Pancreas (tissue), 10 donors: ENCODE results near the gene AGK. TPM values are rescaled to one million over a fixed set of nuclear protein-coding genes. Genes with fewer than 3 reads are reported as not detected.

ENCODE experiments used
- ATAC-seq, 4 donors: fragments of 200-7000 bp; cut with Tn5 transposase; one replicate each; pipeline versions ENCODE4 v1.8.0 to v1.9.1; 2020; ENCODE audit warnings: mild to moderate bottlenecking in 4 of 4, moderate library complexity in 4 of 4
- DNase-seq, 6 donors: peaks; one replicate each; pipeline ENCODE4 v3.0.0-alpha.2; 2020
- FAIRE-seq: peaks from 2 replicates; lab custom pipeline; 2012; peaks lifted over from hg19 to GRCh38; lab: Jason Lieb, UNC
- H3K27ac ChIP-seq, 4 donors: fragments of 200-600 bp; sonication (generic); 1 replicate in 3 of 4; 2 replicates in 1 of 4; pipeline versions ENCODE4 v1.5.0 to v1.8.0; 2020
- H3K27me3 ChIP-seq, 4 donors: fragments of 200-600 bp; one replicate each; pipeline ENCODE4 v1.8.0; 2021
- H3K36me3 ChIP-seq, 3 donors: fragments of 200-600 bp; sonication (generic) in 1 of 3; one replicate each; pipeline versions ENCODE4 v1.5.0 to v1.8.0; 2020 to 2021
- H3K4me1 ChIP-seq, 3 donors: fragments of 200-600 bp; one replicate each; pipeline ENCODE4 v1.8.0; 2021
- H3K4me3 ChIP-seq, 4 donors: fragments of 200-600 bp; sonication (generic) in 2 of 4; one replicate each; pipeline versions ENCODE4 v1.5.0 to v1.8.0; 2020 to 2021
- H3K9me3 ChIP-seq, 4 donors: fragments of 200-600 bp; one replicate each; pipeline ENCODE4 v1.8.0; 2021
- whole genome bisulfite sequencing, 2 donors: extraction: QIAGEN DNeasy Blood & Tissue Kit; methylation state at CpG; one replicate each; pipeline ENCODE4 v1.1.7; 2013; 5-methylcytosine and 5-hydroxymethylcytosine counted together
- intact Hi-C, 3 donors: fragments of 100-400 bp; cut with DNase I; formaldehyde crosslinking; loops; one replicate each; pipeline versions ENCODE4 v1.11.1 to v1.14.2; 2022
- polyA plus RNA-seq, 2 donors: library from polyadenylated mRNA; stranded (reverse); fragments of 200-250 nt; gene quantifications; one replicate each; pipeline ENCODE4 v1.2.3, GENCODE V29; 2013
- total RNA-seq, 6 donors: library from RNA; stranded (reverse); fragmentation: NEBNext Ultra II Directional in 4 of 6; extraction: Animal tissue kit (Norgen Biotek cat#: 25700) in 4 of 6; gene quantifications; one replicate each; pipeline versions ENCODE4 v1.2.1 to v1.2.4, GENCODE V29; 2021 to 2023
- TF ChIP-seq, protein P1 (sequence below), 4 donors: fragments of 200-600 bp; sonication (generic) in 3 of 4; IDR thresholded peaks; one replicate each; pipeline versions ENCODE4 v1.5.0 to v1.8.0; 2021; ENCODE audit warnings: antibody characterized with exemption in 4 of 4
- donor health status: healthy with polysubstance abuse.
- donor health status: DM: no; HTN: no; CAD: no; lungs with moderate emphysema.
- donor health status: DM: no; HTN: no; CAD: no.
- donor health status: control.
- donor health status: control.
- donor health status: Bipolar disorder and iron deficiency.
- donor health status: DM: yes; HTN: yes; CAD: no.
- donor health status: DM: no; HTN: no; CAD: no.
- donor health status: DM: no; HTN: no; CAD: no.
- donor health status: DM: yes; HTN: yes; CAD: no.

Gene AGK
- total and polyA plus RNA-seq, 8 donors, result 5.6 to 13.6 (median 10.0) TPM

GRCh38 chr7:141525973-141526514 lies 25.2 kb upstream of the AGK start:
- intact Hi-C loops, result no loop called here
- FAIRE-seq (no peak), DNase-seq (no peak), ATAC-seq (no peak)
- Histone ChIP-seq H3K4me1 (no peaks in the 10 kb centered on the region), H3K27ac (no peak overlapping the region), H3K36me3 (no peaks in the 10 kb centered on the region), H3K9me3 (no peaks in the 10 kb centered on the region), H3K27me3 (no peaks in the 10 kb centered on the region), H3K4me3 (no peak overlapping the region)
- TF ChIP-seq, protein P1, sequence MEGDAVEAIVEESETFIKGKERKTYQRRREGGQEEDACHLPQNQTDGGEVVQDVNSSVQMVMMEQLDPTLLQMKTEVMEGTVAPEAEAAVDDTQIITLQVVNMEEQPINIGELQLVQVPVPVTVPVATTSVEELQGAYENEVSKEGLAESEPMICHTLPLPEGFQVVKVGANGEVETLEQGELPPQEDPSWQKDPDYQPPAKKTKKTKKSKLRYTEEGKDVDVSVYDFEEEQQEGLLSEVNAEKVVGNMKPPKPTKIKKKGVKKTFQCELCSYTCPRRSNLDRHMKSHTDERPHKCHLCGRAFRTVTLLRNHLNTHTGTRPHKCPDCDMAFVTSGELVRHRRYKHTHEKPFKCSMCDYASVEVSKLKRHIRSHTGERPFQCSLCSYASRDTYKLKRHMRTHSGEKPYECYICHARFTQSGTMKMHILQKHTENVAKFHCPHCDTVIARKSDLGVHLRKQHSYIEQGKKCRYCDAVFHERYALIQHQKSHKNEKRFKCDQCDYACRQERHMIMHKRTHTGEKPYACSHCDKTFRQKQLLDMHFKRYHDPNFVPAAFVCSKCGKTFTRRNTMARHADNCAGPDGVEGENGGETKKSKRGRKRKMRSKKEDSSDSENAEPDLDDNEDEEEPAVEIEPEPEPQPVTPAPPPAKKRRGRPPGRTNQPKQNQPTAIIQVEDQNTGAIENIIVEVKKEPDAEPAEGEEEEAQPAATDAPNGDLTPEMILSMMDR (IDR thresholded peaks at IDR 0.05), result no peak

DNA sequence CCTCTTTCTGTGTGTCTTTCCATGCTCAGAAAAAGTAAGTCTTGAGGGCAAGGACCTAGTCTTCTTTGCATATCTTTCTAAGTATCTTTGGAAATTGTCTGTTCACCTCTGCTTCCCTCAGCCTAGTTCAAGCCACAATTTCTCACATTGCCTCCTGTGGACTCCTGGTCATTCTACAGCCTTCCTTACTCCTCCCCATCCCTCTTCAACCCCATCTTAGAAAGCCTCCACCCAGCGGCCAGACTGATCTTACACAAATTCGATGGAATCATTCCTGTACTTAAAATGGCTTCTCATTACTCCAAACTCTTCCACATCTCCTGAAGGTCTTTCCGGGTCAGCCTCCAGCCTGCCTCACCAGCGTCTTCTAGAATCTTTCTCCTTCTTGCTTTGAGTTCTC lies 24.1 kb upstream of the AGK start:
- Histone ChIP-seq H3K27me3 (no peaks in the 10 kb centered on the region), H3K36me3 (no peaks in the 10 kb centered on the region), H3K27ac (no peak overlapping the region), H3K4me1 (no peaks in the 10 kb centered on the region), H3K9me3 (no peaks in the 10 kb centered on the region), H3K4me3 (no peak overlapping the region)
- WGBS, 2 donors, result 69 to 83% methylated on average over 4 of the region's 4 CpGs
- TF ChIP-seq, protein P1 (IDR thresholded peaks at IDR 0.05), result no peak
- ATAC-seq, result no peak
- no peak for DNase-seq
- FAIRE-seq, result no peak
- intact Hi-C loops, result no loop called here

DNA sequence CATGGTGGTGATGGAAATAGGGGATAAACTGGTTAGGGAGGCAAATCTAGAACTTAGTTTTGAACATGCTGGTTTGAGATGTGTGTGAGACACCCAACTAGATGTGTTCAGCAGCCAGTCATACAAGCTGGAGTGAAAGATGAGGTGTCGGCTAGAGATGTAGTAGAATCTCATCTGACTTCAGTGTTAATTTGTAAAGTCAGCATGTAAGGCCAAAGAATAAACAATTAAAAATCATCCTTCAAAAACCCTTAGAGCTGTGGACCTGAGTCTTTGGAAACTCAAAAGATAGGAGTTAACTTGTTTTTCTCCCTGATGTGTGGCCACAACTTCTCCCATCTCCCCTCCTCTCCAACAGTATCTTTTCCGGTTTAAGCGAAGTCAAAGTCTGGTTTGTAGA lies 22.8 kb upstream of the AGK start:
- DNase-seq (no peak), FAIRE-seq (no peak), ATAC-seq (no peak)
- TF ChIP-seq, protein P1 (IDR thresholded peaks at IDR 0.05), result no peak
- no peak overlapping the region for H3K27ac ChIP-seq
- H3K27me3 ChIP-seq, result no peaks in the 10 kb centered on the region
- H3K9me3 ChIP-seq, result no peaks in the 10 kb centered on the region
- H3K4me3 ChIP-seq, result no peak overlapping the region
- no peaks in the 10 kb centered on the region for H3K36me3 ChIP-seq
- WGBS, 2 donors, result 88 to 89% methylated on average over 3 of the region's 3 CpGs
- intact Hi-C loops, result no loop called here
- no peaks in the 10 kb centered on the region for H3K4me1 ChIP-seq

GRCh38 chr7:141533149-141533949 lies 17.9 kb upstream of the AGK start:
- peak; percentile 72 for FAIRE-seq

More at GRCh38 chr7:141533149-141533949, 17.9 kb upstream of the AGK start:
- 13 to 16% methylated on average over 11 of the region's 11 CpGs for WGBS, 2 donors
- ATAC-seq, result peak; percentile 73 to 96 (median 94)
- DNase-seq, result peak in 5 of 6 donors; percentile 26 to 82 (median 53)
- no peaks in the 10 kb centered on the region for H3K9me3 ChIP-seq
- no peaks in the 10 kb centered on the region for H3K4me1 ChIP-seq
- no peak overlapping the region for H3K27ac ChIP-seq
- no peak overlapping the region for H3K4me3 ChIP-seq
- TF ChIP-seq, protein P1 (IDR thresholded peaks at IDR 0.05), result peak; percentile 86 to 93 (median 90)
- intact Hi-C loops, result no loop called here
- H3K27me3 ChIP-seq, result peaks cover 0 to 3% (median 0%) of the 10 kb centered on the region in 4 donors
- no peaks in the 10 kb centered on the region for H3K36me3 ChIP-seq
